Right lobe of liver (tissue), 6 donors: ENCODE data around the gene APOB. TPM values are rescaled to one million over a fixed set of nuclear protein-coding genes. Genes with fewer than 3 reads are reported as not detected.
"Not testable (repeated sequence)": the region's sequence is repeated elsewhere in the genome, so short reads cannot be mapped to it uniquely, and the experiment has no call there.

Source experiments
- ATAC-seq, 4 donors: fragments of 200-7000 bp; cut with Tn5 transposase; one replicate each; pipeline ENCODE4 v1.9.1; 2020; ENCODE audit warnings: mild to moderate bottlenecking in 4 of 4, moderate library complexity in 4 of 4
- DNase-seq, 3 donors: peaks; one replicate each; pipeline ENCODE4 v3.0.0-alpha.2; 2020
- H3K27ac ChIP-seq, 3 donors: fragments of 200-600 bp; one replicate each; pipeline ENCODE4 v1.8.0; 2022
- H3K27me3 ChIP-seq, 2 donors: fragments of 200-600 bp; one replicate each; pipeline ENCODE4 v1.8.0; 2022
- H3K36me3 ChIP-seq, 4 donors: fragments of 200-600 bp; sonication (generic) in 1 of 4; one replicate each; pipeline versions ENCODE4 v1.5.1 to v1.8.0; 2017 to 2022; ENCODE audit warnings: control low read depth in 1 of 4
- H3K4me1 ChIP-seq, 4 donors: fragments of 200-600 bp; sonication (generic) in 1 of 4; one replicate each; pipeline versions ENCODE4 v1.5.1 to v1.8.0; 2017 to 2022; ENCODE audit warnings: control low read depth in 1 of 4
- H3K4me3 ChIP-seq, 3 donors: fragments of 200-600 bp; one replicate each; pipeline ENCODE4 v1.8.0; 2022
- H3K9me3 ChIP-seq, 4 donors: fragments of 200-600 bp; sonication (generic) in 1 of 4; one replicate each; pipeline versions ENCODE4 v1.5.1 to v1.8.0; 2017 to 2022; ENCODE audit warnings: control low read depth in 1 of 4
- CTCF ChIP-seq, 4 donors: fragments of 200-600 bp in 3 of 4; fragments of 450-650 bp in 1 of 4; IDR thresholded peaks; one replicate each; pipeline versions ENCODE4 v1.5.1 to v1.8.0; 2016 to 2022; ENCODE audit warnings: antibody characterized with exemption in 4 of 4, mild to moderate bottlenecking in 2 of 4
- POLR2A ChIP-seq: fragments of 450-650 bp; IDR thresholded peaks from one replicate; pipeline ENCODE4 v1.6.1; 2017; ENCODE audit warnings: antibody characterized with exemption, mild to moderate bottlenecking
- WGBS: methylation state at CpG from one replicate; pipeline ENCODE4 v1.1.6; 2018; ENCODE audit warnings: low coverage, low lambda C conversion rate; ENCODE audit not compliant: insufficient coverage; ENCODE audit errors: missing lambda C conversion rate; 5-methylcytosine and 5-hydroxymethylcytosine counted together
- intact Hi-C, 2 donors: fragments of 100-400 bp; cut with DNase I; formaldehyde crosslinking; loops; one replicate each; pipeline versions ENCODE4 v1.11.2 to v1.14.1; 2022
- total RNA-seq, 6 experiments: library from RNA; depleted of rRNA in 2 of 6; stranded (reverse); fragments of >200 nt in 2 of 6; fragmentation: NEBNext Ultra II Directional in 3 of 6; extraction: Animal tissue kit (Norgen Biotek cat#: 25700) in 3 of 6; gene quantifications; one replicate each; pipeline versions ENCODE4 v1.1.0 to v1.2.4, GENCODE V29; 2016 to 2023
- donor health status: DM: no; HTN: yes; CAD: no.
- donor health status: DM: no; HTN: no; CAD: no.
- donor health status: DM: no; HTN: no; CAD: no.
- donor health status: DM: no; HTN: yes; CAD: no.
- donor health status: DM: no; HTN: yes; CAD: no.

The APOB gene
- total RNA-seq, 6 experiments from 2014 or later, result 2,615 to 3,271 (median 2,774) TPM

- WGBS, result 38% methylated on average over 4 of the region's 4 CpGs
- ATAC-seq (no peak), DNase-seq (no peak)
- Histone ChIP-seq H3K27ac (no peak overlapping the region), H3K27me3 (no peaks in the 10 kb centered on the region), H3K4me3 (no peak overlapping the region), H3K9me3 (no peaks in the 10 kb centered on the region), H3K4me1 (peaks cover 0 to 34% (median 2%) of the 10 kb centered on the region in 4 donors), H3K36me3 (peaks cover 9 to 100% (median 68%) of the 10 kb centered on the region in 4 donors)
- TF ChIP-seq CTCF (IDR thresholded peaks at IDR 0.05), result no peak
- no peak for TF ChIP-seq POLR2A
- intact Hi-C loops, result no loop called here
Measured at GRCh38 chr2:21030983-21031968, 12.6 kb downstream of the APOB start.

GRCh38 chr2:21029519-21029918 lies 14.4 kb downstream of the APOB start:
- 70% methylated on average over 2 of the region's 2 CpGs for WGBS
- Histone ChIP-seq H3K4me1 (peaks cover 0 to 24% (median 0%) of the 10 kb centered on the region in 4 donors), H3K27ac (no peak overlapping the region), H3K36me3 (peaks cover 9 to 100% (median 65%) of the 10 kb centered on the region in 4 donors), H3K27me3 (no peaks in the 10 kb centered on the region), H3K9me3 (no peaks in the 10 kb centered on the region), H3K4me3 (no peak overlapping the region)
- ATAC-seq, result no peak
- intact Hi-C loops, result no loop called here
- TF ChIP-seq POLR2A (peak; percentile 9), CTCF (IDR thresholded peaks at IDR 0.05) (no peak)
- no peak for DNase-seq

- ATAC-seq, intact Hi-C loops, H3K27ac ChIP-seq, H3K9me3 ChIP-seq, H3K4me3 ChIP-seq, H3K27me3 ChIP-seq, DNase-seq: not testable (repeated sequence)
- H3K4me1 ChIP-seq, result peaks cover 0 to 19% (median 0%) of the 10 kb centered on the region in 4 donors
- peaks cover 9 to 100% (median 66%) of the 10 kb centered on the region in 4 donors for H3K36me3 ChIP-seq
- 60% methylated on average over 5 of the region's 5 CpGs for WGBS
- peak; percentile 2 for TF ChIP-seq POLR2A
Measured at GRCh38 chr2:21028951-21029350, 14.9 kb downstream of the APOB start.

- no peak for TF ChIP-seq CTCF (IDR thresholded peaks at IDR 0.05)
- TF ChIP-seq POLR2A, result no peak
Measured at GRCh38 chr2:21028021-21028947, 15.6 kb downstream of the APOB start.

More at GRCh38 chr2:21028021-21028947, 15.6 kb downstream of the APOB start:
- intact Hi-C loops, result no loop called here
- Histone ChIP-seq H3K4me3 (no peak overlapping the region), H3K4me1 (peaks cover 0 to 14% (median 0%) of the 10 kb centered on the region in 4 donors), H3K9me3 (no peaks in the 10 kb centered on the region), H3K27ac (peak overlapping the region in 1 of 3 donors; percentile 20), H3K36me3 (peaks cover 9 to 100% (median 66%) of the 10 kb centered on the region in 4 donors), H3K27me3 (no peaks in the 10 kb centered on the region)
- ATAC-seq (no peak), DNase-seq (no peak)
- WGBS, result 85% methylated on average over 4 of the region's 4 CpGs
